SK-N-SH treated with all-trans-retinoic acid at 6 μM for 48 hours (cell line): Measurements from ENCODE around the gene CFAP58.

Experiments
- ATAC-seq: fragments of 200-7000 bp; cut with Tn5 transposase; 3 replicates; pipeline ENCODE4 v1.9.1; 2020; ENCODE audit warnings: mild to moderate bottlenecking, moderate library complexity
- ARNTL ChIP-seq: fragments of 450-650 bp; formaldehyde crosslinking; IDR thresholded peaks from 2 replicates; pipeline ENCODE4 v1.5.0; 2020; ENCODE audit warnings: low read depth, mild to moderate bottlenecking, moderate library complexity, borderline replicate concordance
- BACH2 ChIP-seq: fragments of 250-450 bp; sonication (Bioruptor Pico); IDR thresholded peaks from 2 replicates; pipeline ENCODE4 v1.9.0; 2021; ENCODE audit warnings: mild to moderate bottlenecking, borderline replicate concordance
- CSDC2 ChIP-seq: fragments of 250-450 bp; sonication (Bioruptor Pico); IDR thresholded peaks from 2 replicates; pipeline ENCODE4 v1.5.0; 2020; ENCODE audit warnings: mild to moderate bottlenecking, moderate library complexity
- ESRRG ChIP-seq: fragments of 250-450 bp; sonication (Bioruptor Pico); IDR thresholded peaks from 2 replicates; pipeline ENCODE4 v1.6.1; 2021; ENCODE audit warnings: mild to moderate bottlenecking
- GLIS3 ChIP-seq: fragments of 250-450 bp; sonication (Bioruptor Pico); IDR thresholded peaks from 2 replicates; pipeline ENCODE4 v1.5.0; 2020; ENCODE audit warnings: mild to moderate bottlenecking, moderate library complexity
- RARB ChIP-seq: fragments of 250-450 bp; sonication (Bioruptor Pico); IDR thresholded peaks from 2 replicates; pipeline ENCODE4 v1.8.0; 2021; ENCODE audit warnings: mild to moderate bottlenecking, moderate library complexity
- SNAI2 ChIP-seq: fragments of 250-450 bp; sonication (Bioruptor Pico); IDR thresholded peaks from 2 replicates; pipeline ENCODE4 v1.5.0; 2020; ENCODE audit warnings: mild to moderate bottlenecking, moderate library complexity
- ZFP30 ChIP-seq: fragments of 450-650 bp; formaldehyde crosslinking; IDR thresholded peaks from 2 replicates; pipeline ENCODE4 v1.5.0; 2022; ENCODE audit warnings: mild to moderate bottlenecking, moderate library complexity
- ZNF8 ChIP-seq: fragments of 450-650 bp; formaldehyde crosslinking; IDR thresholded peaks from 2 replicates; pipeline ENCODE4 v1.5.0; 2020; ENCODE audit warnings: mild to moderate bottlenecking, moderate library complexity
- TF ChIP-seq, protein P1 (sequence below): fragments of 250-450 bp; sonication (Bioruptor Pico); IDR thresholded peaks from 2 replicates; pipeline ENCODE4 v1.5.0; 2020; ENCODE audit warnings: mild to moderate bottlenecking, moderate library complexity
- TF ChIP-seq, protein P2 (sequence below): fragments of 250-450 bp; sonication (Bioruptor Pico); IDR thresholded peaks from 2 replicates; pipeline ENCODE4 v1.8.0; 2020; ENCODE audit warnings: mild to moderate bottlenecking, moderate library complexity, borderline replicate concordance
- TF ChIP-seq, protein P3 (sequence below): fragments of 250-450 bp; sonication (Bioruptor Pico); IDR thresholded peaks from 2 replicates; pipeline ENCODE4 v1.5.1; 2020; ENCODE audit warnings: low read depth, mild to moderate bottlenecking, moderate library complexity
- TF ChIP-seq, protein P4 (sequence below): fragments of 250-450 bp; sonication (Bioruptor Pico); IDR thresholded peaks from 2 replicates; pipeline ENCODE4 v1.8.0; 2021; ENCODE audit warnings: low read depth, mild to moderate bottlenecking, moderate library complexity, borderline replicate concordance

CFAP58 gene, protein sequence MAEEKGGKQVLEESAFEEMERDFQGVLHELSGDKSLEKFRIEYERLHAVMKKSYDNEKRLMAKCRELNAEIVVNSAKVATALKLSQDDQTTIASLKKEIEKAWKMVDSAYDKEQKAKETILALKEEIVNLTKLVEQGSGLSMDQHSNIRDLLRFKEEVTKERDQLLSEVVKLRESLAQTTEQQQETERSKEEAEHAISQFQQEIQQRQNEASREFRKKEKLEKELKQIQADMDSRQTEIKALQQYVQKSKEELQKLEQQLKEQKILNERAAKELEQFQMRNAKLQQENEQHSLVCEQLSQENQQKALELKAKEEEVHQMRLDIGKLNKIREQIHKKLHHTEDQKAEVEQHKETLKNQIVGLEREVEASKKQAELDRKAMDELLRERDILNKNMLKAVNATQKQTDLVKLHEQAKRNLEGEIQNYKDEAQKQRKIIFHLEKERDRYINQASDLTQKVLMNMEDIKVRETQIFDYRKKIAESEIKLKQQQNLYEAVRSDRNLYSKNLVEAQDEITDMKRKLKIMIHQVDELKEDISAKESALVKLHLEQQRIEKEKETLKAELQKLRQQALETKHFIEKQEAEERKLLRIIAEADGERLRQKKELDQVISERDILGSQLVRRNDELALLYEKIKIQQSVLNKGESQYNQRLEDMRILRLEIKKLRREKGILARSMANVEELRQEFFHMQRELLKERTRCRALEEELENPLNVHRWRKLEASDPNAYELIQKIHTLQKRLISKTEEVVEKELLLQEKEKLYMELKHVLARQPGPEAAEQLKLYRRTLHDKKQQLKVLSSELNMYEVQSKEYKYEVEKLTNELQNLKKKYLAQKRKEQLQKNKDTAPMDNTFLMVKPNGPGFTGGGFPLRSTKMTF

DNA sequence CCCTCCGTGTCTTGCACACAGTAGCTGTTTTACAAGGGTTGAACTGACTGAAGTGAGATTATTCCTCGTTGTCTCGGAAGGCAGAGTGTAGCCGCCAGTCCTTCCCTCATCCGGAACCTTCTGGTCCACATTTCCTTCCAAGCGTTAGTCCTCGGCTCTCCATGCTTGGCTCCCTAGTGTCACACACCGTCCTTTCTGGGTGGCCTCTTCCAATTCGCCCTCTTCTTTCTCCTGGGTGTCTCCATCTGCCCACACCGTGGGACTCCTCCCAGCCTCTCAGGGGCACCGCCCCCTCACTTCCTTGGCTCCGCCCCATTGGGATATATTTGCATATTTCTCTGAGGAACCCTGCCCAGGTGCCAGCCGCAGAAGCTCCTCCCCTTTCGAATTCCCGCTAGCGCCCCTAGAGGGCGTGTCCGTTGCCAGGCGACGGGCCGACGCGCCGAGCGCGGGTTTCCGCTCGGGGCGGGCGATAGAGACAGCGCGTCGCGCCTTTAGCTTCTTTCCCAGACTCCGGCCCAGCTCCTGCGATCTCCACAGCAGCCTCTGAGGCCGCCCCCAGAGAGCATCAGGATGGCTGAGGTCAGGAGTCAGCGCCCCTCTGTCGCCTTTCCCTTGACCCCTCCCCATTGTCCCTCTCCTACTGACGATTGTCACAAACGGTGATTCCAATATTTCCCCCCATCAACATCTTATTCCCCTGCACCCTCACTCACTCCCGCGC is at the start of gene CFAP58:
Gene CFAP58, plus strand, starts transcription at position 509 of the 724 bp plus-strand sequence. Its CDS starts 65 bp downstream, at position 574.
- no peak for TF ChIP-seq CSDC2 (CRISPR knock-in tag)
- TF ChIP-seq, protein P1, sequence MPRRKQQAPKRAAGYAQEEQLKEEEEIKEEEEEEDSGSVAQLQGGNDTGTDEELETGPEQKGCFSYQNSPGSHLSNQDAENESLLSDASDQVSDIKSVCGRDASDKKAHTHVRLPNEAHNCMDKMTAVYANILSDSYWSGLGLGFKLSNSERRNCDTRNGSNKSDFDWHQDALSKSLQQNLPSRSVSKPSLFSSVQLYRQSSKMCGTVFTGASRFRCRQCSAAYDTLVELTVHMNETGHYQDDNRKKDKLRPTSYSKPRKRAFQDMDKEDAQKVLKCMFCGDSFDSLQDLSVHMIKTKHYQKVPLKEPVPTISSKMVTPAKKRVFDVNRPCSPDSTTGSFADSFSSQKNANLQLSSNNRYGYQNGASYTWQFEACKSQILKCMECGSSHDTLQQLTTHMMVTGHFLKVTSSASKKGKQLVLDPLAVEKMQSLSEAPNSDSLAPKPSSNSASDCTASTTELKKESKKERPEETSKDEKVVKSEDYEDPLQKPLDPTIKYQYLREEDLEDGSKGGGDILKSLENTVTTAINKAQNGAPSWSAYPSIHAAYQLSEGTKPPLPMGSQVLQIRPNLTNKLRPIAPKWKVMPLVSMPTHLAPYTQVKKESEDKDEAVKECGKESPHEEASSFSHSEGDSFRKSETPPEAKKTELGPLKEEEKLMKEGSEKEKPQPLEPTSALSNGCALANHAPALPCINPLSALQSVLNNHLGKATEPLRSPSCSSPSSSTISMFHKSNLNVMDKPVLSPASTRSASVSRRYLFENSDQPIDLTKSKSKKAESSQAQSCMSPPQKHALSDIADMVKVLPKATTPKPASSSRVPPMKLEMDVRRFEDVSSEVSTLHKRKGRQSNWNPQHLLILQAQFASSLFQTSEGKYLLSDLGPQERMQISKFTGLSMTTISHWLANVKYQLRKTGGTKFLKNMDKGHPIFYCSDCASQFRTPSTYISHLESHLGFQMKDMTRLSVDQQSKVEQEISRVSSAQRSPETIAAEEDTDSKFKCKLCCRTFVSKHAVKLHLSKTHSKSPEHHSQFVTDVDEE = peak; percentile 28; the same call in 1 of the 2 replicates
- TF ChIP-seq, all 23 proteins: peak for 1
- peak; percentile 97 for ATAC-seq

DNA sequence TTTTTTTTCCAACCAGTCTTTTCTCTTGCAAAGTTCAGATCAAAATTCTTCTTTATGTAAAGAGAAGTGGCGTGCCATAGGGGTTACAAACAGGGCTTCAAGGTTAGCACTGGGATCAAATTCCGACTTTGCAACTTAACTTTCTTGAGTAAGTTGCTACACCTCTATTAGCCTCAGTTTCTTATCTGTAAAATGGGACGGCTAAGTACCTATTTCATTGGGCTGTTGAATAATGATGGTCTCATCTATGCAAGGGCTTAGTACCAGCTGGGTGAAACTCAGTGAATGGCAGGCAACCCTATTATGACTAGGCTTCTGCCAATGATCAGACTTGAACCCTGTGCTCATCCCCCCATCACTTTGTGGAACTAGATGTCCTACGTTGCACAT is 49.3 kb upstream of the CFAP58 start:
- TF ChIP-seq, protein P2, sequence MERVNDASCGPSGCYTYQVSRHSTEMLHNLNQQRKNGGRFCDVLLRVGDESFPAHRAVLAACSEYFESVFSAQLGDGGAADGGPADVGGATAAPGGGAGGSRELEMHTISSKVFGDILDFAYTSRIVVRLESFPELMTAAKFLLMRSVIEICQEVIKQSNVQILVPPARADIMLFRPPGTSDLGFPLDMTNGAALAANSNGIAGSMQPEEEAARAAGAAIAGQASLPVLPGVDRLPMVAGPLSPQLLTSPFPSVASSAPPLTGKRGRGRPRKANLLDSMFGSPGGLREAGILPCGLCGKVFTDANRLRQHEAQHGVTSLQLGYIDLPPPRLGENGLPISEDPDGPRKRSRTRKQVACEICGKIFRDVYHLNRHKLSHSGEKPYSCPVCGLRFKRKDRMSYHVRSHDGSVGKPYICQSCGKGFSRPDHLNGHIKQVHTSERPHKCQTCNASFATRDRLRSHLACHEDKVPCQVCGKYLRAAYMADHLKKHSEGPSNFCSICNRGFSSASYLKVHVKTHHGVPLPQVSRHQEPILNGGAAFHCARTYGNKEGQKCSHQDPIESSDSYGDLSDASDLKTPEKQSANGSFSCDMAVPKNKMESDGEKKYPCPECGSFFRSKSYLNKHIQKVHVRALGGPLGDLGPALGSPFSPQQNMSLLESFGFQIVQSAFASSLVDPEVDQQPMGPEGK (CRISPR knock-in tag) = no peak
- no peak for TF ChIP-seq CSDC2 (CRISPR knock-in tag)
- TF ChIP-seq, all 23 proteins: peak for 0
- ATAC-seq = no peak

DNA sequence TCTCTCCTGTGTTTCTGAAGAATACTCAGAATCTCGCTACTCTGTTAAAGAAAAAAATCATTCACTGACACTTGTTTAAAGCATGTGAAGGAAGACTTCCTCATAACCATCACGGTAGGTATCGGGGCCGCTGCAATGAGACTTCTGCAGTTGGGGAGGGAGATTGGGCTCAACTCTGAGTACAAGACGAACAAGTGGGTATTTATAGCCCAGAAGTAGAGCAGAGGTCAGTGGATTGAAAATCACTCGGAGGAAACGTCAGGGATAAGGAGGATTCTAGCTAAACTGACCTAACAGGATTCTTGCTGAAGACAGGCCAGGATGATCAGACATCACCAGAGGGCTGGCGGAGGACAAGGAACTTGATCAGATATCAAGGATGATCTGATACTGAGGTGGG is 48.7 kb upstream of the CFAP58 start:
- TF ChIP-seq BACH2 = no peak
- no peak for TF ChIP-seq ZFP30 (CRISPR knock-in tag)
- TF ChIP-seq ARNTL (CRISPR knock-in tag) = no peak
- no peak for TF ChIP-seq SNAI2 (CRISPR knock-in tag)
- TF ChIP-seq ZNF8 (CRISPR knock-in tag) = no peak
- TF ChIP-seq, protein P3, sequence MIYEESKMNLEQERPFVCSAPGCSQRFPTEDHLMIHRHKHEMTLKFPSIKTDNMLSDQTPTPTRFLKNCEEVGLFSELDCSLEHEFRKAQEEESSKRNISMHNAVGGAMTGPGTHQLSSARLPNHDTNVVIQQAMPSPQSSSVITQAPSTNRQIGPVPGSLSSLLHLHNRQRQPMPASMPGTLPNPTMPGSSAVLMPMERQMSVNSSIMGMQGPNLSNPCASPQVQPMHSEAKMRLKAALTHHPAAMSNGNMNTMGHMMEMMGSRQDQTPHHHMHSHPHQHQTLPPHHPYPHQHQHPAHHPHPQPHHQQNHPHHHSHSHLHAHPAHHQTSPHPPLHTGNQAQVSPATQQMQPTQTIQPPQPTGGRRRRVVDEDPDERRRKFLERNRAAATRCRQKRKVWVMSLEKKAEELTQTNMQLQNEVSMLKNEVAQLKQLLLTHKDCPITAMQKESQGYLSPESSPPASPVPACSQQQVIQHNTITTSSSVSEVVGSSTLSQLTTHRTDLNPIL (CRISPR knock-in tag) = no peak
- TF ChIP-seq, protein P1 = no peak
- TF ChIP-seq GLIS3 = no peak
- TF ChIP-seq, protein P4, sequence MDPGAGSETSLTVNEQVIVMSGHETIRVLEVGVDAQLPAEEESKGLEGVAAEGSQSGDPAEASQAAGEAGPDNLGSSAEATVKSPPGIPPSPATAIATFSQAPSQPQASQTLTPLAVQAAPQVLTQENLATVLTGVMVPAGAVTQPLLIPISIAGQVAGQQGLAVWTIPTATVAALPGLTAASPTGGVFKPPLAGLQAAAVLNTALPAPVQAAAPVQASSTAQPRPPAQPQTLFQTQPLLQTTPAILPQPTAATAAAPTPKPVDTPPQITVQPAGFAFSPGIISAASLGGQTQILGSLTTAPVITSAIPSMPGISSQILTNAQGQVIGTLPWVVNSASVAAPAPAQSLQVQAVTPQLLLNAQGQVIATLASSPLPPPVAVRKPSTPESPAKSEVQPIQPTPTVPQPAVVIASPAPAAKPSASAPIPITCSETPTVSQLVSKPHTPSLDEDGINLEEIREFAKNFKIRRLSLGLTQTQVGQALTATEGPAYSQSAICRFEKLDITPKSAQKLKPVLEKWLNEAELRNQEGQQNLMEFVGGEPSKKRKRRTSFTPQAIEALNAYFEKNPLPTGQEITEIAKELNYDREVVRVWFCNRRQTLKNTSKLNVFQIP (CRISPR knock-in tag) = no peak
- TF ChIP-seq ESRRG = no peak
- no peak for TF ChIP-seq RARB (CRISPR knock-in tag)
- ATAC-seq = no peak
